Small intestine (tissue), 7 donors: ENCODE data around the gene KRT2. TPM values are rescaled to one million over a fixed set of nuclear protein-coding genes. Genes with fewer than 3 reads are reported as not detected.

Experiments
- DNase-seq, 2 donors: peaks; one replicate each; pipeline versions ENCODE4 v3.0.0 to v3.0.0-alpha.2; 2013
- FAIRE-seq: peaks from 2 replicates; lab custom pipeline; 2012; peaks lifted over from hg19 to GRCh38; lab: Jason Lieb, UNC
- H3K27ac ChIP-seq, 3 donors: one replicate each; pipeline ENCODE4 v1.5.1; 2013; ENCODE audit warnings: low read length in 2 of 3, mild to moderate bottlenecking in 2 of 3, control low read depth in 1 of 3, inconsistent platforms in 1 of 3, low read depth in 1 of 3, moderate library complexity in 1 of 3
- H3K27me3 ChIP-seq, 3 donors: one replicate each; pipeline ENCODE4 v1.6.1; 2013; ENCODE audit warnings: low read length in 3 of 3, inconsistent platforms in 1 of 3; ENCODE audit not compliant: control insufficient read depth in 3 of 3, insufficient read depth in 3 of 3
- H3K36me3 ChIP-seq, 3 donors: one replicate each; pipeline ENCODE4 v1.6.1; 2013; ENCODE audit warnings: low read length in 3 of 3, inconsistent platforms in 1 of 3, low read depth in 1 of 3, mild to moderate bottlenecking in 1 of 3, moderate library complexity in 1 of 3; ENCODE audit not compliant: control insufficient read depth in 3 of 3, insufficient read depth in 2 of 3
- H3K4me1 ChIP-seq, 3 donors: one replicate each; pipeline ENCODE4 v1.6.1; 2013; ENCODE audit warnings: low read length in 2 of 3, inconsistent platforms in 1 of 3, low read depth in 1 of 3, mild to moderate bottlenecking in 1 of 3, moderate library complexity in 1 of 3; ENCODE audit not compliant: control insufficient read depth in 3 of 3, insufficient read depth in 2 of 3
- H3K4me3 ChIP-seq, 3 donors: one replicate each; pipeline ENCODE4 v1.5.1; 2013; ENCODE audit warnings: low read length in 3 of 3, control low read depth in 1 of 3, inconsistent platforms in 1 of 3, low read depth in 1 of 3, mild to moderate bottlenecking in 1 of 3, moderate library complexity in 1 of 3
- H3K9me3 ChIP-seq, 2 donors: one replicate each; pipeline ENCODE4 v1.6.1; 2013; ENCODE audit warnings: low read depth in 1 of 2, low read length in 1 of 2; ENCODE audit not compliant: control insufficient read depth in 2 of 2, insufficient read depth in 1 of 2
- WGBS, 3 donors: extraction: QIAGEN DNeasy Blood & Tissue Kit; methylation state at CpG; one replicate each; pipeline ENCODE4 v1.1.7; 2013; 5-methylcytosine and 5-hydroxymethylcytosine counted together
- polyA plus RNA-seq, 4 donors: library from polyadenylated mRNA; stranded (reverse) in 3 of 4; unstranded in 1 of 4; fragments of 200-250 nt in 3 of 4; fragments of 120-200 nt in 1 of 4; gene quantifications; one replicate each; pipeline versions ENCODE4 v1.2.1 to v1.2.3, GENCODE V29; 2013
- donor health status: healthy with polysubstance abuse.
- donor health status: control.
- donor health status: control.
- donor health status: Bipolar disorder and iron deficiency.
- donor health status: healthy.

The KRT2 gene
- polyA plus RNA-seq, 4 donors: 1.1 to 2.2 (median 1.1) TPM; not detected in 1

DNA sequence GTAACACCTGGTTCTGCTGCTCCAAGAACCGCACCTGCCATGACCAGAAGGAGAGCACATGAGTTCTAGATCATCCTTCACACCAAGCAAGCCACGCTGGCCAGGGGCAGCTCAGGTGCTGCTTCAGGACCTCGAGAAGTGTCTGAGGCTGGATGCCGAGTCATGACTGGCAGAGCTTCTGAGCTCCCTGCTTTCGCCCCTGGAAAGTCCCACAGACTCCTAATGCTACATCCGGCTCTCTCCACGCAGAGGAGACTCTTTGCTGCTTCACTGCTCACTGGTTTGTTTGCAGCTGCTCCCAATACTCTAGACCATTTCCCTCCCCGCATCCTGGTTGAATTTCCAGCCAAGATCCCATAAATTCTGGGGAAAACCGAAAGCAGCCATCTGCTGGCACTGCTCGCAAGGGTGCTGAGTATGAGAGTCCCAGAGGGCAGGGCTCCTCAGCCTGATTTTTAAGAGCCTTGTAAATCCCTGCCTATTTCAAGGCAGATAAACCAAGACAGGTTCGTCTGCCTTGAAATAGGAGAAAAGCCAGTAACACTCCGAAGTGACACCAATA lies 1.4 kb downstream of the KRT2 start:
- FAIRE-seq (no peak), DNase-seq (peak in 1 of 2 donors; percentile 51)
- H3K27ac ChIP-seq: peak overlapping the region in 1 of 3 donors; percentile 21
- H3K9me3 ChIP-seq: peaks cover 0 to 7% of the 10 kb centered on the region in 2 donors
- peaks cover 0 to 16% (median 7%) of the 10 kb centered on the region in 3 donors for H3K4me1 ChIP-seq
- H3K27me3 ChIP-seq: no peaks in the 10 kb centered on the region
- H3K4me3 ChIP-seq: no peak overlapping the region
- WGBS, 3 donors: 17 to 46% (median 37%) methylated on average over 12 of the region's 12 CpGs
- H3K36me3 ChIP-seq: no peaks in the 10 kb centered on the region

DNA sequence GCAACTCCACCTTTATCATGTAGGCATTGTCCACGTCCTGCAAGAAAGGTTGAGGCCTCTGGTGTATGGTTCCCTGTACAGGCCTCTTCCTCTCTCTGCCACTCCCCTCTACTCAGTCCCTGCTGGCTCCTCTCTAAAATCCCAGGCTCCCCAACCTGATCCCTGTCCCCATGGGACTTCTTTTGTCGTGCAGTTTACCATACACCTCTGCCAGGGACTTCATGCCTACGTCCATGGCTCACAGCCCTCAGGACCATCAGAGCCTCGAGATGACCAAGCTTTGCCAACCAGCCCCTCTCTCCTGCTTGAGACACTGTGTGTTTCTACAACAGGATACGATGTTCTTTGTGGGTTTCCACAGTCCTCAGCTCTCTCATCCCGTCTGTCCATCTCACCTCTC lies 2.9 kb downstream of the KRT2 start:
- Histone ChIP-seq H3K27me3 (no peaks in the 10 kb centered on the region), H3K36me3 (no peaks in the 10 kb centered on the region), H3K9me3 (peaks cover 0 to 13% of the 10 kb centered on the region in 2 donors), H3K27ac (no peak overlapping the region), H3K4me3 (no peak overlapping the region), H3K4me1 (peaks cover 0 to 25% (median 4%) of the 10 kb centered on the region in 3 donors)
- no peak for DNase-seq
- no peak for FAIRE-seq
- WGBS, 3 donors: 64 to 72% (median 69%) methylated on average over 6 of the region's 6 CpGs

GRCh38 chr12:52648012-52648550 lies 3.9 kb downstream of the KRT2 start:
- DNase-seq: no peak
- Histone ChIP-seq H3K9me3 (peaks cover 0 to 13% of the 10 kb centered on the region in 2 donors), H3K27ac (no peak overlapping the region), H3K36me3 (no peaks in the 10 kb centered on the region), H3K27me3 (no peaks in the 10 kb centered on the region), H3K4me1 (peaks cover 0 to 25% (median 4%) of the 10 kb centered on the region in 3 donors), H3K4me3 (no peak overlapping the region)
- 94 to 97% (median 96%) methylated on average over 8 of the region's 8 CpGs for WGBS, 3 donors
- no peak for FAIRE-seq

- FAIRE-seq: no peak
- Histone ChIP-seq H3K4me3 (no peak overlapping the region), H3K4me1 (peaks cover 0 to 25% (median 4%) of the 10 kb centered on the region in 3 donors), H3K27me3 (no peaks in the 10 kb centered on the region), H3K9me3 (peaks cover 0 to 13% of the 10 kb centered on the region in 2 donors), H3K27ac (no peak overlapping the region), H3K36me3 (no peaks in the 10 kb centered on the region)
- 86 to 96% (median 94%) methylated on average over 9 of the region's 9 CpGs for WGBS, 3 donors
- no peak for DNase-seq
Measured at GRCh38 chr12:52647601-52648000, 4.4 kb downstream of the KRT2 start.

- Histone ChIP-seq H3K36me3 (no peaks in the 10 kb centered on the region), H3K9me3 (peaks cover 0 to 7% of the 10 kb centered on the region in 2 donors), H3K4me1 (peaks cover 0 to 25% (median 4%) of the 10 kb centered on the region in 3 donors), H3K27ac (peak overlapping the region; percentile 71 to 94 (median 86)), H3K4me3 (no peak overlapping the region), H3K27me3 (no peaks in the 10 kb centered on the region)
- FAIRE-seq (no peak), DNase-seq (no peak)
- 66 to 82% (median 79%) methylated on average over 12 of the region's 12 CpGs for WGBS, 3 donors
Measured at GRCh38 chr12:52646613-52647012, 5.4 kb downstream of the KRT2 start.

DNA sequence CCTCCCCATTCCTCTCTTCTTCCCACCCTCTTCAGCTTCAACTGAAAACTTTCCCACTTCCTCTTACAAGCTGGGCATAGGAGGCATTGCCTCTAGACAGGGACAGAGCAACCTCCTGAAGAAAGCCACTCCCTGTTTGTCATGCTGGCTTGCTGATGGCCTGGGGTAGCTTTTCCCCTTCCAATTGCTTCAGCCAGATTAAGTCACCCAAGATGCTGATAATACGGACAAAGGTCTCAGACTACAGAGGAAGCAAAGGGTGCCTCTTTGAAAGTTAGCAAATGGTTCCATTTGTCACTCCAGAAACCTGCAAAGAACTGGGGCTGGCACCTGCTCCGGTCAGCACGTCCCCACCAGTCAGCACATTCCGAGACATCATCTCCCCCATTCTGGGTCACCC lies 6.0 kb downstream of the KRT2 start:
- Histone ChIP-seq H3K27me3 (no peaks in the 10 kb centered on the region), H3K4me3 (no peak overlapping the region), H3K27ac (peak overlapping the region; percentile 71 to 94 (median 86)), H3K36me3 (no peaks in the 10 kb centered on the region), H3K9me3 (peaks cover 0 to 6% of the 10 kb centered on the region in 2 donors), H3K4me1 (peaks cover 0 to 25% (median 4%) of the 10 kb centered on the region in 3 donors)
- peak; percentile 90 to 93 for DNase-seq
- FAIRE-seq: no peak
- WGBS, 3 donors: 20 to 54% (median 39%) methylated on average over 4 of the region's 4 CpGs

- FAIRE-seq: no peak
Measured at GRCh38 chr12:52645120-52645761, 6.8 kb downstream of the KRT2 start.

GRCh38 chr12:52644078-52644415 lies 8.0 kb downstream of the KRT2 start:
- no peak for FAIRE-seq
- H3K4me1 ChIP-seq: peaks cover 0 to 25% (median 4%) of the 10 kb centered on the region in 3 donors
- no peak for DNase-seq
- no peak overlapping the region for H3K4me3 ChIP-seq
- 90 to 94% (median 91%) methylated on average over 6 of the region's 6 CpGs for WGBS, 3 donors
- H3K9me3 ChIP-seq: peaks cover 0 to 6% of the 10 kb centered on the region in 2 donors
- no peaks in the 10 kb centered on the region for H3K36me3 ChIP-seq
- H3K27ac ChIP-seq: no peak overlapping the region
- H3K27me3 ChIP-seq: no peaks in the 10 kb centered on the region

More at GRCh38 chr12:52645120-52645761, 6.8 kb downstream of the KRT2 start:
- peak; percentile 62 to 81 for DNase-seq
- WGBS, 3 donors: 67 to 76% (median 69%) methylated on average over 7 of the region's 7 CpGs
- Histone ChIP-seq H3K27me3 (no peaks in the 10 kb centered on the region), H3K27ac (peak overlapping the region; percentile 71 to 94 (median 86)), H3K9me3 (peaks cover 0 to 6% of the 10 kb centered on the region in 2 donors), H3K36me3 (no peaks in the 10 kb centered on the region), H3K4me3 (no peak overlapping the region), H3K4me1 (peaks cover 0 to 25% (median 4%) of the 10 kb centered on the region in 3 donors)
